ENCODE measurements around the gene ZDHHC13.

Gene ZDHHC13

DNA sequence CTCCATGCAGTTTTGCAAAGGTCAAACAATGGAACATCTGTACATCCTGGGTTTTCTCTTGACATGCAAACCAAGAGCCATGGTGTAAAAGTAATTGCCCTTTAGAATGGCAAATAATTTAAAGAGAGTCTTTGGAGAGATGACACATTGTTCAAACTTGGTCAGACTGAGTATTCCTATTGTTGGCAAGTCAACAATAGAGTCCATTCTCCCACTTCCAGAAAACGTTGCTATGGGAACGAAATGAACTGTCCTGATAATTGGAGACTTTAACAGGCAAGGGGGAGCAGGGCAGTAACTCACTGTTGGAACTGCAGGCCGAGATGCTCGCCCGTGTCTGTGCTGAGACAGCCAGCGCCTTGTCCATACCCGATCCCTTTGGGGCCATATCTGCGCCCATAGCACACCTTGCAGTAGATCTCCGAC lies 70.9 kb downstream of the ZDHHC13 start:
- no peak for DNase-seq (ENCODE audit: low read depth)
- TF ChIP-seq, protein P1, sequence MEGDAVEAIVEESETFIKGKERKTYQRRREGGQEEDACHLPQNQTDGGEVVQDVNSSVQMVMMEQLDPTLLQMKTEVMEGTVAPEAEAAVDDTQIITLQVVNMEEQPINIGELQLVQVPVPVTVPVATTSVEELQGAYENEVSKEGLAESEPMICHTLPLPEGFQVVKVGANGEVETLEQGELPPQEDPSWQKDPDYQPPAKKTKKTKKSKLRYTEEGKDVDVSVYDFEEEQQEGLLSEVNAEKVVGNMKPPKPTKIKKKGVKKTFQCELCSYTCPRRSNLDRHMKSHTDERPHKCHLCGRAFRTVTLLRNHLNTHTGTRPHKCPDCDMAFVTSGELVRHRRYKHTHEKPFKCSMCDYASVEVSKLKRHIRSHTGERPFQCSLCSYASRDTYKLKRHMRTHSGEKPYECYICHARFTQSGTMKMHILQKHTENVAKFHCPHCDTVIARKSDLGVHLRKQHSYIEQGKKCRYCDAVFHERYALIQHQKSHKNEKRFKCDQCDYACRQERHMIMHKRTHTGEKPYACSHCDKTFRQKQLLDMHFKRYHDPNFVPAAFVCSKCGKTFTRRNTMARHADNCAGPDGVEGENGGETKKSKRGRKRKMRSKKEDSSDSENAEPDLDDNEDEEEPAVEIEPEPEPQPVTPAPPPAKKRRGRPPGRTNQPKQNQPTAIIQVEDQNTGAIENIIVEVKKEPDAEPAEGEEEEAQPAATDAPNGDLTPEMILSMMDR (IDR thresholded peaks at IDR 0.05; ENCODE audit: insufficient read depth, low read depth, low read length, missing control alignments): no peak
- no peak overlapping the region for H3K4me3 ChIP-seq (ENCODE audit: low read length)

DNA sequence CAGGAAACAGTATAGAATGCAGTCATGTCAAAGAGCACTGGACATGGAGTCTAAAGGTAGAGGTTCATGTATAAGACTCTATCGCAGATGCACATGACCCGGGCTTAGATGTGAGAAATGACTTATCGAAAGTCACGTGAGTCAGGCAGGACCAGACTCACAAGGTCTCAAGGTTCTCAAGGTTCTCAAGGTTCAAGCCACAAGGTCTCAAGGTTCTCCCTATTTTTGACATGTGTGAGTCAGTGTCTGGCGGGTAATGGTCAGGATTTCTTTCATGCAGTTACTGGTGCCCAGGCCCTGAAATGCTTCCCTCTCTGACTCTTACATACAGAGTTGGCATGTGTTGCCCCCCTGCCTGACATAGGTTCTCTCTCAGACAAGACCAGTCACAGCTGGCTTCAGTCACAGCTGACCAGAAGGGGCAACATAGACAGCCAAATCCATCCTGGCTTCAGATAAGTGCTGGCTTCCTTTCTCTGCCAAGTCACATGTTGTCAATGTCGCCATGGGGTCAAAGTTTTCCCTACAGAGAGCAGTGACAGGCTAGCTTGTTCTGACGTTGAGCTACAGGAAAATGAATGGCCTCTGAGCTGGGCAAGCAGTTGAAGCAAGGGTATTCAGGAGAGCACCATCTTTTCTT lies 74.7 kb downstream of the ZDHHC13 start:
- DNase-seq (ENCODE audit: low read depth): no peak
- TF ChIP-seq, protein P1 (IDR thresholded peaks at IDR 0.05; ENCODE audit: insufficient read depth, low read depth, low read length, missing control alignments): no peak
- no peak overlapping the region for H3K4me3 ChIP-seq (ENCODE audit: low read length)

DNA sequence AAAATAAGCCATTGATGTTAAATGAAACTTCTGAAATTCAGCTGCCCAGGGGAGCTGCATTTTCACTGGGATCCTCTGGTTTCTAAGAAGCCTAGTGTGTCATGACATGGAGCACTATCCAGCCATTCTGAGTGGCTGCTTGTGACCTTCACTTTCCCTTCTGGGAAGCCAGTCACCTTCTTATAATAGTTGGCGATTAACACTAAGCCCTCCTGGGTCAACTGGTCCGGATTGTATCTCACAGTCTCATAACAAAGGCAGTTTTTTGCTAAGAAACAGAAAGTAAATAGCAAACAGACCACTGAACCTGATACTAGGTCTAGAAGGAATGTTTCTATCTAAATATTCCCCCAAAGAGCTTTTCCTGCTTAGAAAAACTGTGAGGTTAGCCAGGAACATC lies 76.9 kb downstream of the ZDHHC13 start:
- TF ChIP-seq, protein P1 (IDR thresholded peaks at IDR 0.05; ENCODE audit: insufficient read depth, low read depth, low read length, missing control alignments): no peak
- DNase-seq (ENCODE audit: low read depth): no peak
- H3K4me3 ChIP-seq (ENCODE audit: low read length): no peak overlapping the region

DNA sequence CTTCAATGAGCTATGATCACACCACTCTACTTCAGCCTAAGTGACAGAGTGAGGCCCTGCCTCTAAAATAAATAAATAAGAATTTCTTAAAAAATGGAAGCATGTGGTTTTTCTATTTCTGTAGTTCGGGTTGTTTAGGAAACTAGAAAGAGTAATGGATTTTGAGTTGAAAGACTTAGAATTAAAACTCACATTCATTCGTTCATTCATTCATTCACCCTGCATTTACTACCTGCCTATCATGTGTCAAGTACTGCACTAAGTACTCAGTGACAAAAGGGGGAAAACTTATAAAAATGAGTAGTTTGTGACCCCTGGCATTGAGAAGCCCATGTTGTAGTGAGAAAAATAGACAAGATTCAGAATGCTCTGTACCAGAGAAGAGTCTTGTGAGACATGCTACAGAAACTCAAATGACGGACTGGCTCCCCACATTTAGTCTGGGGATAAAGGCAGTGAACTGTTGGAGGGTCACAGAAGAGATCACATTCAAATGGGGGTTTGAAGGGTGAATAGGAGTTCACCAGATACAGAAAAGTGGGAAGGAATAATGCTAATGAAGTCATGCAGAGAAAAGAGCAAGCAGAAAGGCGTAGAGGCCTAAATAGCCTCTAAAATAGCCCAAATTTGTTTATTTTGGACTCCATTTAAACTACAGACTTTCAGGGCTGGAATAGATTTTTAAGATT lies 77.8 kb downstream of the ZDHHC13 start:
- DNase-seq (ENCODE audit: low read depth): no peak
- TF ChIP-seq, protein P1 (IDR thresholded peaks at IDR 0.05; ENCODE audit: insufficient read depth, low read depth, low read length, missing control alignments): no peak
- H3K4me3 ChIP-seq (ENCODE audit: low read length): no peak overlapping the region

DNA sequence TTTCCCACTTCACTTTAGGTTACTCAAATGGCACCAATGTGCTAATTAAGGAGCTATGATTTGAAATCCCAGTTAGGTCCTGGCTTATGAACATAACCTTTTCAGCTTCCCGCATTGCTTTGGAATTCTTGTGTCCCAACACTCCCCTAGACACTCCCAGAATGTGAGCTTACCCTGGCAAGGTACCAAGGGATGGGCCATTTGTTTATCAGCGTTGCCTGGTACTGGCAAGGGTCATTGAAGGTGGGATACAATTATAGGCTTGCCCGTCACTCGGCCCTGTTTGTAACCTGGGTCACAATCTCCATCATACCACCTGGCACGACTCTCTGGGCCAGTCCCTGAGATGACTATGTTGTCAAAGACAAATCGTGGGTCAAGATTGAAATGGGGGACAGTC lies 79.5 kb downstream of the ZDHHC13 start:
- no peak overlapping the region for H3K4me3 ChIP-seq (ENCODE audit: low read length)
- TF ChIP-seq, protein P1 (IDR thresholded peaks at IDR 0.05; ENCODE audit: insufficient read depth, low read depth, low read length, missing control alignments): no peak
- no peak for DNase-seq (ENCODE audit: low read depth)

DNA sequence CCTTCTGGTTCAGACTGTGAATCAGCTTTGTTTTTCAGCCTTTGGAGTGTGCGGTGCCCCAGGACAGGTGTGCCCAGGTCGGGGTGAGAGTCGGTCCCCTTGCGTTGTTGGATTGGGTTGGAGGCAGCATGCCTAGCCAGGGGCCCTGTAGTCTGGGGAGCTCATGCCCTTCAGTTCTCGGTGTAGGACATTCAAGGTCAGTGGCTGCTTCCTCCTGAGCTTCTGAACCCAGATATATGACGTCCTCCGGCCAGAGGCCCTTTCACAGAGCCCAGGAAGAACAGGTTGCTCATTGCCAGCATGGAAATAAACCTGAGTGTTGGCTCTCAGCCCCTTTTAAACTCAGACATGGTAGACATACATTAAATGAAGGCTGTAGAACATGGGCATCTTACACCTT lies 82.1 kb downstream of the ZDHHC13 start:
- no peak for DNase-seq (ENCODE audit: low read depth)
- TF ChIP-seq, protein P1 (IDR thresholded peaks at IDR 0.05; ENCODE audit: insufficient read depth, low read depth, low read length, missing control alignments): no peak
- H3K4me3 ChIP-seq (ENCODE audit: low read length): no peak overlapping the region

DNA sequence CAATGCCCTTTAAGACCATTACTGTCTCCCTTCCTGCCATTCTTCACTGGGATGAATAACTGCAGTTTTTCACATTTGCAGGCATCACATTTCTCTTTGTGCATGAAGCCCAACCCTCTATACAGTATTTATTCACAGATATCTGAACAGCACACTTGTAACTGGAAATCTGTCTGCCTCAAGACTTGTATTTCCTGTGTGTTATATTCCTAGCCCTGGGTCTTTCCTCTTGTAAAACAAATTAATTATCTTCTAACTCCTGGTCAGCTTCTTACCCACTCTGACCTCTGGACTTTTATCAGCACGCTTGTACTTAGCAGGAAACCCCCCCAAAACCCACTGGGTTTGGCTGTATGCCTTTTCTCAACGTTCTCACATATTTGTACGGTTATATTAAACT lies 82.8 kb downstream of the ZDHHC13 start:
- no peak overlapping the region for H3K4me3 ChIP-seq (ENCODE audit: low read length)
- TF ChIP-seq, protein P1 (IDR thresholded peaks at IDR 0.05; ENCODE audit: insufficient read depth, low read depth, low read length, missing control alignments): no peak
- no peak for DNase-seq (ENCODE audit: low read depth)
